ENCODE measurements around the gene SND1. TPM values are rescaled to one million over a fixed set of nuclear protein-coding genes. Genes with fewer than 3 reads are reported as not detected.

Gene SND1
- total RNA-seq, 4 donors from 2014 or later, result 55.5 to 305 (median 80.1) TPM

DNA sequence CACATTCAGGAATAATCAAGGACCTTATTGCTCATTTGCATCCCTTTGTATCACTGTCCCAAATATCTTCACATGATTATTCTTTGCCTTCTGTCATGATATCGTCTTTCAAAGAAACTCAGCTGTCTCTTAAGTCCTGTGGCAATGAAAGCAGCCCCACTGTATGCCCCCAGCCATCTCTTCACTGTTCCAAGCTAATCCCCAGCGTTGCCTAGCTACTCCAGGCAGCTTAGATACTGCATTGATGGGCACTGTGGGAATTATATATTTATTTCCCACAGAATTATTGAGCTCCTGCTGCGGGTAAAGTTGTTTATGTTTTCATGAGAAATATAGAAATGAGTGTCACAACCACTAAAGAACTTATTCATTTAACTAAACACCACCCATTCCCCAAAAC lies 38.8 kb downstream of the SND1 start:
- no peak overlapping the region for H3K4me3 ChIP-seq
- H3K36me3 ChIP-seq, result peaks cover 0 to 37% (median 0%) of the 10 kb centered on the region in 3 donors
- no peaks in the 10 kb centered on the region for H3K9me3 ChIP-seq
- TF ChIP-seq, protein P1, sequence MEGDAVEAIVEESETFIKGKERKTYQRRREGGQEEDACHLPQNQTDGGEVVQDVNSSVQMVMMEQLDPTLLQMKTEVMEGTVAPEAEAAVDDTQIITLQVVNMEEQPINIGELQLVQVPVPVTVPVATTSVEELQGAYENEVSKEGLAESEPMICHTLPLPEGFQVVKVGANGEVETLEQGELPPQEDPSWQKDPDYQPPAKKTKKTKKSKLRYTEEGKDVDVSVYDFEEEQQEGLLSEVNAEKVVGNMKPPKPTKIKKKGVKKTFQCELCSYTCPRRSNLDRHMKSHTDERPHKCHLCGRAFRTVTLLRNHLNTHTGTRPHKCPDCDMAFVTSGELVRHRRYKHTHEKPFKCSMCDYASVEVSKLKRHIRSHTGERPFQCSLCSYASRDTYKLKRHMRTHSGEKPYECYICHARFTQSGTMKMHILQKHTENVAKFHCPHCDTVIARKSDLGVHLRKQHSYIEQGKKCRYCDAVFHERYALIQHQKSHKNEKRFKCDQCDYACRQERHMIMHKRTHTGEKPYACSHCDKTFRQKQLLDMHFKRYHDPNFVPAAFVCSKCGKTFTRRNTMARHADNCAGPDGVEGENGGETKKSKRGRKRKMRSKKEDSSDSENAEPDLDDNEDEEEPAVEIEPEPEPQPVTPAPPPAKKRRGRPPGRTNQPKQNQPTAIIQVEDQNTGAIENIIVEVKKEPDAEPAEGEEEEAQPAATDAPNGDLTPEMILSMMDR (IDR thresholded peaks at IDR 0.05), result no peak
- no peak for TF ChIP-seq POLR2A (IDR thresholded peaks at IDR 0.05)
- DNase-seq, result no peak
- no peaks in the 10 kb centered on the region for H3K27me3 ChIP-seq
- H3K27ac ChIP-seq, result no peak overlapping the region
- H3K4me1 ChIP-seq, result no peaks in the 10 kb centered on the region

DNA sequence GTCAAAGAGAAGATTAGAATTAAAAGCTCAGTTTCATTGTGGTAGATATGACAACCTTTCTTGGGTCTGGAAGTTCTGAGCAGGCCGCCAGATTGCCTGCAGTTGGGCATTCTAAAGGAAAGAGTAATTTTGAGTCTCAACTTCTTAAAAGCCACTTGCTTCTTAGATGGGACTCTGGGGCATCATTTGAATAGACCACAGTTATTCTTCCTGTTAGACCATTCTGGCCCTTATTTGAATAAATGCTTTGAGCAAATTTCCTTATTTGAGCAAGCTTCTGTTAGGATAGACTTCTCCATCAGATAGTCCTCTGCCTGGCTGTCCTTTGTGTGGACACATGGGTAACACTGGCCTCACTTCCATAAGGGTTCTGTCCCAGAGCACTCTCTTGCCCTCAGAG lies 40.2 kb downstream of the SND1 start:
- H3K4me1 ChIP-seq, result no peaks in the 10 kb centered on the region
- H3K27me3 ChIP-seq, result no peaks in the 10 kb centered on the region
- peaks cover 0 to 31% (median 0%) of the 10 kb centered on the region in 3 donors for H3K36me3 ChIP-seq
- H3K27ac ChIP-seq, result no peak overlapping the region
- TF ChIP-seq, protein P1 (IDR thresholded peaks at IDR 0.05), result no peak
- H3K9me3 ChIP-seq, result no peaks in the 10 kb centered on the region
- H3K4me3 ChIP-seq, result no peak overlapping the region
- no peak for DNase-seq

DNA sequence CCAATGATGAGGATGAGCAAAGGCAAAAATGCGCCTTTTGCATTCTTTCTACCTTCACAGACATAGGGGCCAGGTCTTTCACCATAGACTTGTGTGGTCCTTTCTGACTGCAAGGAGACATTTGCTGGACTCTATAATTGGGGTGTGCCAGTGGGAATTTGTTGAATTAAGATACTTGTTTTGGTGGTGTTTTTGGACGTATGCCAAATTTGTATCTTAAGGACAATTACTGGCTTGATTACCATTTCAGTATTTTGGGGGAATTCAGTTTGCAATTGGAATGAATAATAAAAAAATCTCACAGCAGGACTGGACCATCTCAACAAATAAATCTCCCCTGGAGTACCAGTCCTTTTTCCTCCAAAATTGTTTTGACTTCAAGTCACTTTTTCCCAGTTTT lies 47.9 kb downstream of the SND1 start:
- Histone ChIP-seq H3K9me3 (no peaks in the 10 kb centered on the region), H3K27me3 (no peaks in the 10 kb centered on the region), H3K36me3 (peaks cover 0 to 84% (median 0%) of the 10 kb centered on the region in 3 donors), H3K4me1 (no peaks in the 10 kb centered on the region), H3K4me3 (no peak overlapping the region), H3K27ac (no peak overlapping the region)
- TF ChIP-seq, protein P1 (IDR thresholded peaks at IDR 0.05), result no peak
- DNase-seq, result no peak

DNA sequence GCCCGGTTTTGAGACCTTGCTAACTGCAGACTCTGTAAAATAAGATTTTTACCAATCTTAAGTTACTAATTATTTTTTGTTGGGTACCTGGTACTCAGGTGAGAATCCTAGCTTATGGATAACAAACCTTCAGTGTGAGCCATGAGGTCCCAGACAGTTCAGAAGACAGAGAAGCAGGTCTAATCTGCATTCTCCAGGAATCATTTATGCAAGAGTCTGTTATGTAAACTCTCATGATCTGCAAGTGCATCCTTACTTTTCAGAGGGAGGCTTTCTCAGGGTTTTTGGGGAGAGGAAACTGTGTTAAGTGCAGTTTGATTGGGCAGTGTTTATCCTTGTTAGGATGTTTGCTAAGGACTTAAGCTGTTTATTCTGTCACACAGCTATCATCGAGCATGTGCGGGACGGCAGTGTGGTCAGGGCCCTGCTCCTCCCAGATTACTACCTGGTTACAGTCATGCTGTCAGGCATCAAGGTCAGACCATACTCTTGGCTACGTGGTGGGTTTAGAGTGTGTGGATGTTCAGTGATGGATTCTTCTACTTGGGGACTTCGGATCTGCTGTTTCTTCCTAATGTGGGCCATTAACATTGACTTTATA lies 50.2 kb downstream of the SND1 start:
- no peaks in the 10 kb centered on the region for H3K27me3 ChIP-seq
- no peaks in the 10 kb centered on the region for H3K4me1 ChIP-seq
- TF ChIP-seq, protein P1 (IDR thresholded peaks at IDR 0.05), result no peak
- TF ChIP-seq POLR2A (IDR thresholded peaks at IDR 0.05), result no peak
- DNase-seq, result no peak
- H3K36me3 ChIP-seq, result peaks cover 0 to 93% (median 0%) of the 10 kb centered on the region in 3 donors
- no peak overlapping the region for H3K4me3 ChIP-seq
- no peak overlapping the region for H3K27ac ChIP-seq
- H3K9me3 ChIP-seq, result no peaks in the 10 kb centered on the region

DNA sequence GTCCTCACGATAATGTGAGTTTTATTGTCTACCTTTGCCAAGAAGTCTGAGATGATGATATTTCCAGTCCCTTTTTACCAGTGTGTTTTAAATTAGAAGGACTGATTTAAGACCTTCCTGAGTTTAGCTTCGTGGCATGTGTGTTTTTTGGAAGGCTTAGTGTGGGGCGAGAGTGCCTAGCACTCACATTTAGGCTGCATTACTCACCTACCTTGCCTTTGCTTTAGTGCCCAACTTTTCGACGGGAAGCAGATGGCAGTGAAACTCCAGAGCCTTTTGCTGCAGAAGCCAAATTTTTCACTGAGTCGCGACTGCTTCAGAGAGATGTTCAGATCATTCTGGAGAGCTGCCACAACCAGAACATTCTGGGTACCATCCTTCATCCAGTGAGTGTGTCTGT lies 50.9 kb downstream of the SND1 start:
- H3K4me3 ChIP-seq, result no peak overlapping the region
- no peak for DNase-seq
- no peak for TF ChIP-seq POLR2A (IDR thresholded peaks at IDR 0.05)
- TF ChIP-seq, protein P1 (IDR thresholded peaks at IDR 0.05), result no peak
- no peaks in the 10 kb centered on the region for H3K9me3 ChIP-seq
- no peaks in the 10 kb centered on the region for H3K27me3 ChIP-seq
- H3K36me3 ChIP-seq, result peaks cover 0 to 93% (median 0%) of the 10 kb centered on the region in 3 donors
- no peaks in the 10 kb centered on the region for H3K4me1 ChIP-seq
- no peak overlapping the region for H3K27ac ChIP-seq

DNA sequence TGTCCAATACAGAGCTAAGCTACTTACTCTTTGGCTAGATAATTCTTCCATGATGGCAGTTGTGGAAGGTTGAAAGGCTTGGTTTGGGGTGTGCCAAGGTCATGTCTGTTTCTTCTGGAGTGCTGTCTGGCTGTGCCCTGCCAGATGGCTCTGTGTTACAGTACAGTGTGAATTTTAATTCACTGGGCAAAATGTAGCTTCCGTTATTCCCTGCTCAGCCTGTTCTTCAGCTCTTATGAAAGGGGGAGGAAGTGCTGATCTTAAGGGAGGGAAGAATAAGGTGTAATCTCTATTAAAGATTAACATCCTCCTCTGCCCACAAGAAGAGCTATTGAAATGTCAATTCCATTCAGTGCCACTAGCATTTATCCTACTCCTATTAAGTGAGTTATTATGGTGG lies 52.2 kb downstream of the SND1 start:
- no peak for DNase-seq
- H3K4me3 ChIP-seq, result no peak overlapping the region
- no peaks in the 10 kb centered on the region for H3K4me1 ChIP-seq
- H3K27ac ChIP-seq, result no peak overlapping the region
- peaks cover 0 to 80% (median 0%) of the 10 kb centered on the region in 3 donors for H3K36me3 ChIP-seq
- H3K9me3 ChIP-seq, result no peaks in the 10 kb centered on the region
- H3K27me3 ChIP-seq, result no peaks in the 10 kb centered on the region
- TF ChIP-seq, protein P1 (IDR thresholded peaks at IDR 0.05), result no peak
- TF ChIP-seq POLR2A (IDR thresholded peaks at IDR 0.05), result no peak
